Mucosa of gallbladder (tissue), 1 donor: ENCODE data around the gene TPM3. TPM values are rescaled to one million over a fixed set of nuclear protein-coding genes. Genes with fewer than 3 reads are reported as not detected.
"Not testable (repeated sequence)": the region's sequence is repeated elsewhere in the genome, so short reads cannot be mapped to it uniquely, and the experiment has no call there.

Experiments used
- DNase-seq: peaks from one replicate; pipeline ENCODE4 v3.0.0-alpha.2; 2020; ENCODE audit warnings: low spot score
- total RNA-seq: library from RNA; stranded (reverse); gene quantifications from one replicate; pipeline ENCODE4 v1.2.1, GENCODE V29; 2021
- donor health status: DM: no; HTN: no; CAD: no.

The TPM3 gene
- total RNA-seq, 1 donor from 2014 or later = 283 TPM

GRCh38 chr1:154170547-154171222 lies 21.2 kb downstream of the TPM3 start:
- DNase-seq = no peak

GRCh38 chr1:154167461-154167860 lies 24.4 kb downstream of the TPM3 start:
- DNase-seq = no peak

GRCh38 chr1:154166207-154166606 lies 25.7 kb downstream of the TPM3 start:
- DNase-seq = no peak

GRCh38 chr1:154159554-154159953 lies 32.3 kb downstream of the TPM3 start:
- no peak for DNase-seq

GRCh38 chr1:154158307-154159125 lies 33.4 kb downstream of the TPM3 start:
- DNase-seq = no peak

GRCh38 chr1:154157520-154158306 lies 34.2 kb downstream of the TPM3 start:
- peak; percentile 36 for DNase-seq

- DNase-seq = peak; percentile 22
Measured at GRCh38 chr1:154155251-154155650, 36.6 kb downstream of the TPM3 start.

GRCh38 chr1:154154534-154155191 lies 37.2 kb downstream of the TPM3 start, which contains the start of gene NUP210L:
Gene NUP210L (minus strand): TSS chr1:154155073.
- peak; percentile 64 for DNase-seq

- DNase-seq = no peak
Measured at GRCh38 chr1:154154053-154154452, 37.8 kb downstream of the TPM3 start.

- DNase-seq = no peak
Measured at GRCh38 chr1:154151311-154151710, 40.6 kb downstream of the TPM3 start.

GRCh38 chr1:154148807-154149206 lies 43.1 kb downstream of the TPM3 start:
- DNase-seq = no peak

- not testable (repeated sequence) for DNase-seq
Measured at GRCh38 chr1:154147505-154147904, 44.4 kb downstream of the TPM3 start.

- no peak for DNase-seq
Measured at GRCh38 chr1:154145986-154146385, 45.9 kb downstream of the TPM3 start.

- no peak for DNase-seq
Measured at GRCh38 chr1:154142358-154142757, 49.5 kb downstream of the TPM3 start.

GRCh38 chr1:154141240-154141639 lies 50.7 kb downstream of the TPM3 start:
- DNase-seq = no peak

GRCh38 chr1:154137888-154138287 lies 54.0 kb downstream of the TPM3 start:
- no peak for DNase-seq

- no peak for DNase-seq
Measured at GRCh38 chr1:154133256-154133655, 58.6 kb downstream of the TPM3 start.

- DNase-seq = no peak
Measured at GRCh38 chr1:154129391-154129970, 62.4 kb downstream of the TPM3 start.

GRCh38 chr1:154123205-154123604 lies 68.7 kb downstream of the TPM3 start:
- not testable (repeated sequence) for DNase-seq

- no peak for DNase-seq
Measured at GRCh38 chr1:154117642-154118041, 74.3 kb downstream of the TPM3 start.

- no peak for DNase-seq
Measured at GRCh38 chr1:154115180-154115579, 76.7 kb downstream of the TPM3 start.
